DMS153 treated with DMSO at 0.1 percent for 48 hours (cell line): ENCODE results near the gene MIA.
A peak's percentile ranks its signal among the peaks of the same experiment; 100 is the strongest.
"Not testable (repeated sequence)": the region's sequence is repeated elsewhere in the genome, so short reads cannot be mapped to it uniquely, and the experiment has no call there.

Experiments
- DNase-seq: peaks from one replicate; lab custom pipeline; 2025; ENCODE audit not compliant: unreplicated experiment; lab: John Stamatoyannopoulos, UW

MIA gene

DNA sequence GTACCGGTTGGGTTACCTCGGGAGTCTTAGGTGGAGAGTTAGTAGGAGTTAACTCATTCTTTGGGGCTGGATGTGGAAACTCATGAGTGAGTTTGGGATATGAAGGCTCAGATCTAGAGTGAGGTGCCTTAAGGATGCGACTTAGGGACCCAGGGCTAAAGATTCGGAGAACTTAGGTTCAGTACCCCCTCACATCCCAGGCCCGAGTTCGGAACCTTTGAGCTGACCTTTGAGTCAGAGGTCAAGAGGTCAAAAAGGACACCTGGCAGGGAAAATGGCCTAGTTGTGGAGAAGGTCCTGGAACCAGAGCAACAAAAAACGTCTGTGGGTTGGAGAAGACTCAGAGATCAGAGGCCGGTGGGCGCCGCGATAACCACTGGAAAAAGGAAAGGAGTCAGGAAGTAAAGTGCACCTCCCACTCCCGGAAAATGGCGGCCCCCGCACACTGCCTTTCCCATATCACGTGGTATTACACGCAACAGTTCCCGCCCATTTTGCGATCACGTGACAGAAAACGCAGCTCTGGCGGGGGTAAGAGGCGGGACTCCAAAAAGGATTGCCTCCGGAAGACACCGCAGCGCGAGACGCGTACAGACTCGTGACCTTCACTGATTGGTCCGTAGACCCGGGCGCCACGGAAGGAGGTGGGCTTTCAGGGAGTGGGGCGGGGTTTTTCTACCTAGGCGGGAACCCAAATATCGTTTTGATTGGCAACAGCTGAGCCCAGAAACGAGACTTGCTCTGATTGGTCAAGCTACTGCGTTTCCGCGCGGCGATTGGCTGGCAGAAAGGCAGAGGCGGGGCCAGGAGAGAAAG is 25.1 kb upstream of the MIA start, which contains the start of gene ACTMAP:
TSS of gene ACTMAP (minus strand) at position 420 of the 816 bp plus-strand sequence. CDS start 674 bp downstream, outside the sequence.
- DNase-seq = peak; percentile 98

DNA sequence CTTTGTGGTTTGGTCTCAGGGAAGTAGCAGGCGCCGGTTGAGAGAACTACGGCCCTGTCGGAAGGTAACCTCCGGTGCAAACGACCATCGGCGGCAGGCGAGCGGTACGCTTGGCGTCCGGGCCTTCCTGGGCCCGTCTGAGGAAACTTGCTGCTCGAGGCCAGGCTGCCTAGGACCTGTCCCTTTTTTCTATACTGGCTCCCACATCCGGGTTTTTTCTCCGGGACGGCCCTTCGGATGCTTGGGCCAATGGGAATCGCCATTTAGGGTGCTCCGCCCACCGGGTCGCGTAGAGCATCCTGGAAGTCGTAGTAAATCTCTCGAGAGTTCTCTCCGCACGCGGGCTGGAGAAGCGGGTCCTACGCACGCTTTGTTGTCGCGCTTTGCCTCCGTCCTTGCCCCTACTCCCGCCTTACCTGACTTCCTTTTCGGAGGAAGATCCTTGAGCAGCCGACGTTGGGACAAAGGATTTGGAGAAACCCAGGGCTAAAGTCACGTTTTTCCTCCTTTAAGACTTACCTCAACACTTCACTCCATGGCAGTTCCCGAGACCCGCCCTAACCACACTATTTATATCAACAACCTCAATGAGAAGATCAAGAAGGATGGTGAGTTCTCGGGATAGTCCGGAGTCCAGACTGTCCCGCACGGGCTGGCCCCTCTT is 24.3 kb upstream of the MIA start, which contains the start of gene SNRPA:
TSS of gene SNRPA (plus strand) at position 330 of the 664 bp plus-strand sequence. CDS start at position 536, 206 bp downstream.
- peak; percentile 98 for DNase-seq

DNA sequence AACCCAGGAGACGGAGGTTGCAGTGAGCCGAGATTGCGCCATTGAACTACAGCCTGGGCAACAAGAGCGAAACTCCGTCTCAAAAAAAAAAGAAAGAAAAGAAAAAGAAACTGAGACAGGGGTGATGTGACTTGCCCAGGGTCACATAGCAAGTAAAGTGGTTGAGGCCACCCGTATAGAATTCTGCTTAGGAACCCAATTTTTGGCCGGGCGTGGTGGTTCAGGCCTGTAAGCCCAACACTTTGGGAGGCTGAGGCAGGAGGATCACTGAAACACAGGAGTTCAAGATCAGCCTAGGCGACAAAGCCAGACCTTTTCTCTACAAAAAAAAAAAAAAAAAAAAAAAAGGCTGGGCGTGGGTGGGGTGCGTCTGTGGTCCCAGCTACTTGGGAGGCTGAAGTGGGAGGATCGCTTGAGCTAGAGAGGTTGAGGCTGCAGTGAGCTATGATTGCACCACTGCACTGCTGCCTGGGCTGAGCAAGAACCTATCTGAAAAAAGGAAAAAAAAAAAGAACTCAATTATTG is 23.0 kb upstream of the MIA start:
- no peak for DNase-seq

DNA sequence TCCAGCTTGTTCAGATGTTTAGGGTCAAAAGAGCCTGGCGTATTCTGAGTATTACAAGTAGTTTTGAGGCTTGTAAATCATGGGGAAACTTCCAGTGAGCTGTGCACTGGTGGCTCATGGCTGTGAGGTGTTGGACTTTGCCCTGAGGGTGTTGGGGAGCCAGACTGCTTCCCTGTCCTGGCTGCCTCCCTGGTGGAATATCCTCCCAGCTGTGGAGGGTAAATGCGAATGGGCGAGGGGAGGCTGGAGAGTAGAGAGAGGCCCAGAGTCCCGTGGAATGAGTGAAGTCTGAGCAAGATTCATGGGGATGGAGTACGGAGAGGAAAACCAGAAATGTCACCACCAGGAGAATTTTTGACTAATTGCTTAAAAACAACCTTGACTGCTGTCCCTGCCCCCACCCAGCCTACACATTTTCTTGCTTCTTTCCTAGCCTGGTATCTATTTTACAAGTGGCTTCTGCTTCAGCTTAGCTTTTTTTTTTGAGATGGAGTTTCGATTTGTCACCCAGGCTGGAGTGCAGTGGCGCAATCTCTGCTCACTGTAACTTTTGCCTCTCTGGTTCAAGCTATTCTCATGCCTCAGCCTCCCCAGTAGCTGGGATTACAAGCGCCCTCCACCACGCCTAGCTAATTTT is 20.6 kb upstream of the MIA start:
- no peak for DNase-seq

DNA sequence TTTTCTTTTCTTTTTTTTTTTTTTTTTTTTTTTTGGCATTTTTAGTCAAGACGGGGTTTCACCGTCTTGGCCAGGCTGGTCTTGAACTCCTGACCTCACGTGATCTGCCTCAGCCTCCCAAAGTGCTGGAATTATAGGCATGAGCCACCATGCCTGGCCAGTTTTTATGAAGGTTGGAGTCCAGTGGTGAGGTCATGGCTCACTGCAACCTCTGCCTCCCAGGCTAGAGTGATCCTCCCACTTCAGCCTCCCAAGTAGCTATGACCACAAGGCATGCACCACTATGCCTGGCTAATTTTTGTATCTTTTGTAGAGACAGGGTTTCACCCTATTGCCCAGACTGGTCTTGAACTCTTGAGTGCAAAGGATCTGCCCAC is 20.1 kb upstream of the MIA start:
- DNase-seq = no peak

DNA sequence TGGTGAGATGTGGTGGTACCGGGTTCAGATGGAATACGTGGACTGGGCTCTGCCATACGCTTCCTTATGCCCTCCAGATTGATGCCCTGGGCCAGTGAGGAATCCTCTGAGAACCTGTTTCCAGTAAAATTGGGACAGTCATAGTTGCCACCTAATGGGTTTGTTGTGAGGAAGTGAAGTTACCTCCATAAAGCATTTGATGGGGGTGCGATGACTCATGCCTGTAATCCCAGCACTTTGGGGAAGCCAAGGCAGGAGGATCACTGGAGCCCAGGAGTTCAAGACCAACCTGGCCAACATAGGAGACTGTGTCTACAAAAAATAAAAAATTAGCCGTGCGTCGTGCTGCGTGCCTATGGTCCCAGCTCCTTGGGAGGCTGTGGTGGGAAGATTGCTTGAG is 19.5 kb upstream of the MIA start:
- DNase-seq = no peak

DNA sequence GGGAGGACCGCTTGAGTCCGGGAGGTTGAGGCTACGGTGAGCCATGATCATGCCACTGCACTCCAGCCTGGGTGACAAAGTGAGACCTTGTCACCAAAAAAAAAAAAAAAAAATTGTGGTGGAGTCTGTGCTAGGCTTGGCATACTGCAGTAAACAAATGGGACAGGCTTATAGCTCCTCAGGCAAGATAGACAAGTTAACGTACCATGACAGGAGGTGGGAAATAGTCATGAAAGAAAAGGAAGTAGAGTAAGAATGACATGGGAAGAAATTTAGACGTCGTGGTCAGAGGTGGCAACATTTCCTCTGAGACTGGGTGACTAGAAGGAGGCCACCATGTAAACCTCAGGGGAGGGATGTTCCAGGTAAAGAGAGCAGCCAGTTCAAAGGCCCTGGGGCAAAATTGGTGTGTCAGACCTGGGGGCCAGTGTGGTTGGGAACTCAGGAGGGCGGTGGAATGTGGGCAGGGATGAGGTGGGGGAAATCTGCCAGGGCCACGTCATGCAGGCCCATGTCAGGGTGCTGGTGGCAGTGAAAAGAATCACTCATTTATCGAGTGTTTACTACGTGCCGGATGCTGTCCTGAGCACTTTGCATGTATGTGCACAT is 18.7 kb upstream of the MIA start:
- no peak for DNase-seq

DNA sequence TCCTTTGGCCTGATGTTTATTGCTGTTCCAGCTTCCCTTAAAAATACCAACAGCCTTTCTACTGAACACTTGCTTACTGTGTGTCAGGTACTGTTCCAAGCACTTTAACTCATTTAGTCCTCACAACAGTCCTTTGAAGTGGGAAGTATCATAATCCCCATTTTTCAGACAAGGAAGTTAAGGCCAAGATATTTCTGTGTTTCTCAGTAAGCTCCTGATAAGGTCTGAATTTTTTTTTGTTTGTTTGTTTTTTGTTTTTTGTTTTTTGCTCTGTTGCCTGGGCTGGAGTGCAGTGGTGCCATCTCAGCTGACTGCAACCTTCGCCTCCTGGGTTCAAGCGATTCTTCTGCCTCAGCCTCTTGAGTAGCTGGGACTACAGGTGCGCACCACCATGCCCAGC is 16.8 kb upstream of the MIA start:
- no peak for DNase-seq

DNA sequence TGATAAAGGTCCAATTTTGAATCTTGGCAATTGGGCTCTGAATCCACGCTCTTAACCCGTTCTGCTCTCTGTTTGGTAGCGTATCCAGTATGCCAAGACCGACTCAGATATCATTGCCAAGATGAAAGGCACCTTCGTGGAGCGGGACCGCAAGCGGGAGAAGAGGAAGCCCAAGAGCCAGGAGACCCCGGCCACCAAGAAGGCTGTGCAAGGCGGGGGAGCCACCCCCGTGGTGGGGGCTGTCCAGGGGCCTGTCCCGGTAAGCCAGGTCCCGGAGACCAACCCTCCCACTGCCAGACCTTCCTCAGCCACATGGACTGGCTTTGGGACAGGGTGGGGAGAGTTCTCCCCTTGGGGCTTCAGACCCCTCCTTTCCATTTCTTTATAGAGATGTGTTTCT is 16.0 kb upstream of the MIA start:
- no peak for DNase-seq

DNA sequence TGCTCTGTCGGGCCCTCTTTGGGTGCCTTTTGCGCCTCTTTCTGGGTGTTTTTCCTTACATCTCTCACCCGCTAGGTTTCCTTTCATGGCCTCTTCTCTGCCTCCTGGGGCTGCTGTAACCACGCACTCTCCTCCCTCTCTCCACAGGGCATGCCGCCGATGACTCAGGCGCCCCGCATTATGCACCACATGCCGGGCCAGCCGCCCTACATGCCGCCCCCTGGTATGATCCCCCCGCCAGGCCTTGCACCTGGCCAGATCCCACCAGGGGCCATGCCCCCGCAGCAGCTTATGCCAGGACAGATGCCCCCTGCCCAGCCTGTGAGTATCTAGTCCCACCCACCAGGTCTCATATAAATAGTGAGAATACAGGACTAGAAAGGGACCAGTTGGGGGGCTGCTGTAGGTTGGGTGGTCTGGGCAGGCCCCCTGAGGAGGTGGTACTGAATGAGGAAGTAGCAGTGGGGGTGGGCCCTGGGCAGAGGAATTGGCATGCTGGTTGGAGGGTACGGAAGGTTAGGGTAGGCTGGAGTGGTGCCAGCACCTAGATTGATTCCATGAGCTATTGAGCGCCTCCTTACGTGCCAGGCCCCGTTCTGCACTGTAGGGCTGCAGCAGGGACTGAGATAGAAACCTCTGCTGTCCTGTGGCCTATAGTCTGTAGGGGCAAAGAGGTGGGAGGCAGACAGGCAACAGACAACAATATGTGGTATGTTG is 12.4 kb upstream of the MIA start:
- DNase-seq = no peak

DNA sequence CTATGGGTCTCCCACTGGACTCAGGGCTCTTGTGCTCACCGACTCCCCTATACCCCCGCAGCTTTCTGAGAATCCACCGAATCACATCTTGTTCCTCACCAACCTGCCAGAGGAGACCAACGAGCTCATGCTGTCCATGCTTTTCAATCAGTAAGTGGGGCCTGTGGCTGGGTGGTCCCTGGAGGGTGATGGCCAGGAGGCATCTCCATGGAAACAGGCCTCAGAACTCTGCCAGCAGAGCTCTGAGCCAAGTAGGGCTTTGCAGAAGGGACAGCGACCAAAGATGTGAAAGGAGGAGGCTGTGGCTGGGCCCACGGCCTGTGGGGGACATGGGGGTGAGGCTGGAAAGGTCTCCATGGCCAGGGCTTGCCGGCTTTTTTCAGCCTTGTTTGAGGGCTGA is 11.8 kb upstream of the MIA start:
- DNase-seq = no peak

DNA sequence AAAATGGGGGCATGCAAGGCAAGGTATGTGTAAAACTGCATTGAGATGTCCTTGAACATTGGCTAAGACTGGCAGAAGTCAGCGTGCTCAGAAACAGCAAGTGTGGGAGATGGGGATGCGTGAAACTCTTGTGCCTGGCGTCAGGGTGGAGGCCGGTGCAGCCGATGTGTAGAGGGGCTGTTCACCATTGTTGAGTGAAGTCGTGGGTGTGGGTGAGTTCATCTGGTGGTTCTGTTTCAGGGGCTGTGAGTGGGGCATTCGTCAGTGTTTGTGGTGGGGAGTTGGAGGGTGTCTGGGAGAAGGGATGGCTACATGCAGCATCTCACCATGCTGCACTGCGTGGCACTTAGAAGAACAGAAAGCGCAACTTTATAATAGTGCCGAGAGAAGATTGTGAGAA is 11.4 kb upstream of the MIA start:
- no peak for DNase-seq

DNA sequence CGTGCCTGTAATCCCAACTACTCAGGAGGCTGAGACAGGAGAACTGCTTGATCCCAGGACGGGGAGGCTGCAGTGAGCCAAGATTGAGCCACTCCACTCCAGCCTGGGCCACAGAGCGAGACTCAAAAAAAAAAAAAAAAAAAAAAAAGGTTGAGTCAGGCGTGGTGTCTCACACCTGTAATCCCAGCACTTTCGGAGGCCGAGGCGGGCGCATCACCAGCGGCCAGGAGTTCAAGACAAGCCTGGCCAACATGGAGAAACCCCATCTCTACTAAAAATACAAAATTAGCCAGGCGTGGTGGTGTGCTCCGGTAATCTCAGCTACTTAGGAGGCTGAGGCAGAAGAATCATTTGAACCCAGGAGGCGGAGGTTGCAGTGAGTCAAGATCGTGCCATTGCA is 8.9 kb upstream of the MIA start:
- not testable (repeated sequence) for DNase-seq

DNA sequence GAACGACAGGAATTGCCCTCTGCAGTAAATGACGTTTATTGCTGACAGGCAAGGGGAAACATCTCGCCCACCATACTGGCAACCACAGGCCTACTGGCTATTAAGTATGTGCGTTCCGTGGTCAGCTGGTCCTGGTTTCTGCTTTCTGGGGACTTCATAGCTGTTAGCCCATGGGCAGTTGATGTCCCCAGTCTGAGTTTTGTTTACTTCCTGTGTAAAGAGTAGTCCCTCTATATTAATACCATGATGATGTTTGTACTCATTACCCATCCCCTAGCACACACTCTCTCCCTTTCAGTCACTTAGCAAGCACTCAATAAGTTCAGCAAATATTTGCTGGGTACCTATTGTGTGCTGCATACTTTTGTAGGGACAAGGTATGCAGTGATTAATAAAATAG is 6.5 kb upstream of the MIA start:
- no peak for DNase-seq

DNA sequence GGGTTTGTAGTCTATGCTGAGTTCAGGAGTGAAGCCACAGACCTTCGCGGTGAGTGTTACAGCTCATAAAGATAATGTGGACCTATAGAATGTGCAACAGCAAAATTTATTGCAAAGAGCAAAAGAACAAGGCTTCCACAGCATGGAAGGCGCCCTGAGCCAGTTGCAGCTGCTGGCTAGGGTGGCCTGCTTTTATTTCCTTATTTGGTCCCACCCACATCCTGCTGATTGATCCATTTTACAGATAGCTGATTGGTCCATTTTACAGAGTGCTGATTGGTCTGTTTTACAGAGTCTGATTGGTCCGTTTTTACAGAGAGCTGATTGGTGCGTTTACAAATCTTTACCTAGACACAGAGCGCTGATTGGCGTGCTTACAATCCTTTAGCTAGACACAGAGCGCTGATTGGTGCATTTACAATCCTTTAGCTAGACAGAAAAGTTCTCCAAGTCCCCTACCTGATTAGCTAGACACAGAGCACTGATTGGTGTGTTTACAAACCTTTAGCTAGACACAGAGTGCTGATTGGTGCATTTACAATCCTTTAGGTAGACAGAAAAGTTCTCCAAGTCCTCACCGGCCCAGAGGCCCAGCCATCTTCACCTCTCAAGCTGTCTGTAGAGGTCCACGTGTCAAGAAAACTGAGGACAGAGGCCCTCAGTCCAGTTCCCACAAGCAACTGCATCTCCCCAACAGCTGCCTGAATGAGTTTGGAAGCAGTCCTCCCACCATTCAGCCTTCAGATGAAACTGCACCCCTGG is 4.0 kb upstream of the MIA start:
- not testable (repeated sequence) for DNase-seq

DNA sequence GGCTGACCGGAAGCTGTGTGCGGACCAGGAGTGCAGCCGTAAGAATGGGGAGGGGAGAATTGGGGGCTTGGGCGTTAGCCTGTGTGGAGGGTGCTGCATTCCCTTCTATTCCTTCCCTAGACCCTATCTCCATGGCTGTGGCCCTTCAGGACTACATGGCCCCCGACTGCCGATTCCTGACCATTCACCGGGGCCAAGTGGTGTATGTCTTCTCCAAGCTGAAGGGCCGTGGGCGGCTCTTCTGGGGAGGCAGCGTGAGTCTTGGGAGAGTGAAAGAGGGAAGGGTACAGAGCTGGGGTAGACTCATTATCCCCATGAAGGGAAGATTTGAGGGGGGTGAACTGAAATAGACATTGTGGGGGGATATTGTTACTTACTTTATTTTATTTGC is 306 bp downstream of the MIA start:
- no peak for DNase-seq

DNA sequence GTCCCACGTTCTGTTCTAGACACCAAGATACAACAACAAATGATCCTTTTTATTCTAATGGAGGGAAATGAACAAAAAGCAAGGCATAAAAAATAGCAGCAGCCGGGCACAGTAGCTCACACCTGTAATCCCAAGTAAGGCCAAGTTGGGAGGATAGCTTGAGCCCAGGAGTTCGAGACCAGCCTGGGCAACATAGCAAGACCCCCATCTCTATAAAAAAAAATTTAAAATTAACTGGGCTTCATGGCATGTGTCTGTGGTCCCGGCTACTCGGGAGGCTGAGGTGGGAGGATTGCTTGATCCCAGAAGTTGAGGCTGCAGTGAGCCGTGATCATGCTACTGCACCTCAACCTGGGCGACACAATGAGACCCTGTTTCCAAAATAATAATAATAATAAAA is 1.0 kb downstream of the MIA start:
- DNase-seq = no peak

DNA sequence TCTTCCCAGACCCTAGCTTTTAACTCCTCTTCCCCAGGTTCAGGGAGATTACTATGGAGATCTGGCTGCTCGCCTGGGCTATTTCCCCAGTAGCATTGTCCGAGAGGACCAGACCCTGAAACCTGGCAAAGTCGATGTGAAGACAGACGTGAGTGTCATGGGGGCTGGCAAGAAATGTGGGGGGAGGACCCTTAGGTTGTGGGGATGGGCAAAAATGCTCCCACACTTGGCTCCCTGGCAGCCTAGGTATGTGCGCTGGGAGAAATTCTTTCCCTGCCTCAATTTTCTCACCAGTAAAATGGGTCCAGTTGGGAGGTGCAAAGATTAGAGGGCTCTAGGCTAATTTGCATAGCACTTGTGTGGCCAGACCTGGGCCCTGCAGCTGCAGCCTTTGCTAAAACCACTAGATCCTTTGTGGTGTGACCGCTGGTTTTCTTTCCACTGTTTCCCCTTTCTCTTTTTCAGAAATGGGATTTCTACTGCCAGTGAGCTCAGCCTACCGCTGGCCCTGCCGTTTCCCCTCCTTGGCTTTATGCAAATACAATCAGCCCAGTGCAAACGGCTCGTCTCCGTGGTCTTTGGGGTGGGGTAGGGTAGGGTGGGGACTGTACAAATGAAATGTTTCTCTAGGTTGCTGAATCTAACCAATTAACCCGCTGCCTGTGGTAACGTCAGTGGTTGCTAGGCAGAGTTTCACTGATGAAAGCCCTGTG is 1.8 kb downstream of the MIA start:
- DNase-seq = peak; percentile 79

DNA sequence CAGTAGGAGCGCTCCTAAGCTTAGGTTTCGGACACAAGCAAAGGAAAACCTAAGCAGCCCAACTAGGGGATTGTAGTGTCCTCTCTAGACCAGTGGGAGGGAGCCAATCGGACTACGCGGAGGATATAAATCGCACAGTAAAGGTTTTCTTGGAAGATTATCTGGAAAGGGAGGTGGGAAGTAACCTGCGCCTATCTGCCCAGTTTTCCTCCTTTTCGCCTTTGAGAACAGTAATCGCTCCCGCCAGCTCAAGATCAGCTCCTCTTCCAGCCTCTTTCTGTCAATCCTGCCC is 2.3 kb downstream of the MIA start:
- no peak for DNase-seq
